Central memory CD4-positive, alpha-beta T cell (primary cell): ENCODE results near the gene P2RY12.
"Not testable (repeated sequence)": the region's sequence is repeated elsewhere in the genome, so short reads cannot be mapped to it uniquely, and the experiment has no call there.

Experiments
- DNase-seq: peaks from one replicate; pipeline ENCODE4 v3.0.0; 2022

Gene P2RY12

GRCh38 chr3:151392191-151392590 lies 7.6 kb upstream of the P2RY12 start:
- DNase-seq, result not testable (repeated sequence)

- no peak for DNase-seq
Observed at GRCh38 chr3:151391720-151392119, 7.2 kb upstream of the P2RY12 start.

DNA sequence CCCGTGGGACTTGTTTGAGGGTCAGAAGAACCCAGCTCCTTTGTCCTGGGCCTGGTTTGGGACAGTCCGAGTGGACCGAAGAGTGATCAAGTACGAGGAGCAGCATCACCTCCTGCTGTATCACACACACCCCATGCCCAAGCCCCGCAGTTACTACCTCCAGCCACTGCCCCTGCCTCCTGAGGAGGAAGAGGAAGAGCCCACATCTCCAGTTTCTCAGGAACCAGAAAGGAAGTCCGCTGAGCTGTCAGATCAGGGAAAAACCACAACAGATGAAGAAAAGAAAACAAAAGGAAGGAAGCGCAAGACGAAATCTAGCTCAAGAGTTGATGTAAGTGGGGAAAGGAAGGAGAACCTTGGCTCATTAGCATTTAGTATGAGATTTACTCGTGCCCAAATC lies 3.3 kb upstream of the P2RY12 start:
- DNase-seq, result no peak

GRCh38 chr3:151387432-151387831 lies 2.9 kb upstream of the P2RY12 start:
- DNase-seq, result no peak

DNA sequence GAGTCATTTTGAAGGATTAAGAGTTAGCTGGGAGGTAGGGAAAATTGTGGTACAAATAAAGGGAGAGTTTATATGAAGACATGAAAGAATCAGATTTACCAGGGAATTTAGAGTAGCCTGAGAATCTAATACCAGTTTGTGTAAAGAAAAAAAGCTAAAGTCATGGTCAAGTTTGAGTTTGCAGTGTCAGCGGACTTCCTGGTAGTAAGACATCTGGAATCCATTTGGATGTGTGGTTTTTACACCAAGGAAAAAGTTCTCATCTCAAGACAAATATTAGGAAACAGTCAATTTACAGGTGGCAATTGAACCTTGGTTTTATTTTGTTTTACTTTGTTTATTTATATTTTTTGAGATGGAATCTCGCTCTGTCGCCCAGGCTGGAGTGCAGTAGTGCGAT lies 1.5 kb upstream of the P2RY12 start:
- DNase-seq, result no peak

- DNase-seq, result no peak
Observed at GRCh38 chr3:151383956-151384355, 597 bp downstream of the P2RY12 start.

GRCh38 chr3:151383111-151383510 lies 1.4 kb downstream of the P2RY12 start:
- no peak for DNase-seq

DNA sequence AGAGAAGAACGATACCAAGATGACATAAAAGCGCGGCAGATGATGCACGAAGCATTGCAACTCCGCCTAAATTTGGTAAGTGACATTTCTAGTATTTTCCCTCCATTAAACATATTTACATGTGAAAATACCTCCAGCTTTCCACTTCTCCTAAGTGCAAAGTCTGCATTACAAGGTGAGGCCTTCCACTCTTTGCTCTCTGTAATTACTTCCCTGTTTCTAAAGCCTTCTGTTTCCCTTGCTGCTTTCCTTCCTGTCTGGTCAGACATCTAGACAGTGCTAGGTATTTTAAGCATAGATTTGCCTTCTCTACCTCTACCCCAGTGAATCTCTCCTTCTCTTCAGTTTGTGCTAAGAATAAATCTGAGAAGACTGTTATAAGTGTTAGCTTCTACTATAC lies 1.9 kb downstream of the P2RY12 start:
- DNase-seq, result no peak

GRCh38 chr3:151379083-151379734 lies 5.3 kb downstream of the P2RY12 start:
- no peak for DNase-seq

DNA sequence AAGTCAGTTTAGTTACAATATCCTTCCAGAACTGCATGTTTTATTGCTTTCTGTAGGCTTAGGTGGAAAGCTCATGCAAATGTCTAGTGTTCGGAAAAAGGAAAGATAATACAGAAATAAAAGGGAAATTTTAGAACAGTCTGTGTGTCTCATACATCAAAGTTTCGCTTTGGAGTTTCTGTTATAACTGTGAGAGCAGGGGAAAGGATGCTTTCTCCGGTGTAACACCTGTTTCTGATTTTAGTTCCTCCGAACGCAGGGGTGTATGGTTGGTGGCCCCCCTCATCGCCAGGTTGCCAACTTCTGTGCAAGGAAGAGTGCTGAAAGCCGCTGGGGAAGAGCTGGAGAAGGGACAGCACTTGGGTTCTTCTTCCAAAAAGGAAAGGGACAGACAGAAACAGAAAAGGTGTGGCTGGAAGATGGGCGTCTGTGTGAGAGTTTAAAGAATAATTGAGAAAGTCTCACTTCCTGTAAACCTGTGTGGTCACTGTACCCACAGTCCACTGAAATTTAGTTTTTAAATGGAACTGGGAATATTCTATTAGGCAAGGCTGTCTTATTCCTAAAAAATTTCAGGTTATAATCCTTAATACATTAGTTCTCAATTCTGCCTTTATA lies 6.7 kb downstream of the P2RY12 start:
- DNase-seq, result no peak

DNA sequence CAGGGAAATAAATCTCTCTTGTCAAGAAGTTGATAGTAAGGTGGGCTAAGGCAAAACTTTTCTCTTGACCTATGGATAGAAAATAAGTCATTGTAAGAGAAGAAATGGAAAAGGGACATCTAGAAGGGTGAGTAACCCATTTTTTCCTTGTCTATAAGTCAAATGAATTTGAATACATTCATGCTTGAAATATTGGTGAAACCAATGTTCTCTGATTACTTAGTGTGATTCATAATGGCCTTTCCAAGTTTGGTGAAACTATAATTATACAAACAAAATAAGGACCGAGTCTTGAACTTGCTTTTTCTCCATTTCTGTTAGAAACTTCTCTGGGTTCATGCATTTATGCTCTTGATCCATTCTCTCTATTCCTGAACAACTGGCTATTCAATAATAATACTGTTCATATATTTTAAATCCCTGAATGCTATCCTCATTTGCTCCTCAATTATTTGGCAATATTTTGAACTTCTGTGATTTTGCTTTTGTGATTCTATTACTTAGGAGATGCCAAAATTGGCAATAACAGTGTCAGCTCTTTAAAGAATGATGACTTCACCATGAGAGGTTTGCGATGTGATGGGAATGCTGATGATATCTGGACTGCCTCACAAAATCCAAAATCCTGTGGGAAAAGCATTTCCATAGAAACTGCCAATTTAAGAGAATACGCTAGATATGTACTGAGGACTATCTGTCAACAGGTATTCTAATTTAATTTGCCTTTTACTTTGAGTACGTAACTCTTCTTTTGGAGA lies 12.3 kb downstream of the P2RY12 start:
- DNase-seq, result no peak

DNA sequence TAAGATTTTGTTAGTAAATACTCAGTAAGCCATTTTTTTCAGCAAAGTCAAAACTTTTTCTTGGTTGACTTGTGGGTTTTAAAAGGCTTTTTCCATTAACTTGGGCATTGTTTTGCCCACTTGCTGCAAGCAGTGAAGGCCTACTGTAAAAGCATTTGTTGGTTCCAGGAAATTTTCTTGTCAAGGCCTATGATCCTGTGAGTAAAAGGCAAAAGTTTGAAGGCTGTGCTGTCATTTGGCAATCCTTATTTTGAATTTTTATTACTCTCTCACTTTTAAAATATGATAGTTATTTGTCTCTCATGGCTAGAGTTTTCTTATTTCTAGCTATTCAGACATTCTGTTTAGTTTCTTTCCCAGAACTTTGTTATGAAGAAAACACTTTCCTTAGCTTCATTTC lies 13.0 kb downstream of the P2RY12 start:
- DNase-seq, result no peak

DNA sequence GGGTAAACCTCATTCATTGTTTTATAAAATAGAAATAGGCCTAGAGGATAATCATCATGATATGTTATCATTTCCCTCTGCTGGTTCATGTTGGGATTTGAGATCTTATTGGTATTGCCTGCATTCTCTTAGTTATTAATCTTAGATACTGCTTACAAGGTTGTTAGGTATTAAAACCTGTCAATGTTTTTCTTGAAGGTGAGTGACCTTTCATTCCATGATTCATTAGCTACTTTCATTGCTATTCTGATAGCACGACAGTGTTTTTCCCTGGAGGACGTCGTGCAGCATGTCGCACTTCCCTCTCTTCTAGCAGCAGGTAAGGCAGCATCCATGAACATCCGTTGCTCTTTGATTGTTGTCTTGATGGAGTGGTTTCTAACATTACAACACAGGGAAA lies 17.1 kb downstream of the P2RY12 start:
- no peak for DNase-seq

DNA sequence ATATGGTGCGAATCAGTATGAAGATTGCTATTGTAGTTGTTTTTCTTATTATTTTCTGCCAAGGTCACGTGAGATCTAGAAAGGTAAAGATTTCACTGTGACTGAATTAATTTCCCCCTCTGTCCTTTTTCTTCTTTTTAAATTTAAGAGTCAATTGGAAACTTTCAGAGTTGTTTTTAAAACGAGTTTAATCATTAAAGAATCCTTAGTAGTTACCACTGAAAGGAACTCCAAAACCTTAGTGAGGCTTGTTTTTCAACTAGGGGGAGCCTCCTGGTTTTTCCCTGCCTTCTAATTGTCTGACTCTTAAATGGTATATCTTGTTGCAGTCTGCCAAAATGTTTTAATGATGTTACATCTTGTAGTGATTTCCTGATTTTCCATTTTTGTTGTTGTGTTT lies 17.6 kb downstream of the P2RY12 start:
- no peak for DNase-seq

DNA sequence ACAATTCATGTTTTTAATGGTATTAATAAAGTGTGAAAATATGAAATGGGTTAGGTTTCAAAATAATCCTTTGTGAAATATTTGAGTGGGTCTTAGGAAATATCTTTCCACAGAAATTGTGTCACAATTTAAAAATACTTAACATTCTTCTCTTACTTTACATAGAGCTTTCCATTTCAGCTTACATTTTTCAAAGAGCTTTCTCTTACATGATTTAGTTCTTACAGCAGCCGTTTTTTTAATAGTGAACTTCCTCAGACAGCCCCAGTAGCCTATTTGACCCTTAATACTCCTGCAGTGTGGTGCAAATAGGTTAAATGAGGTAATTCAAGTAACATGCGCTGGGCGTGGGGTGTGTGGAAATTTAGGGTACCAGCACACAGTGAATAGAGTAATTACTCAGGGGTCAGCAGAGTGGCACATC lies 21.8 kb downstream of the P2RY12 start:
- no peak for DNase-seq

DNA sequence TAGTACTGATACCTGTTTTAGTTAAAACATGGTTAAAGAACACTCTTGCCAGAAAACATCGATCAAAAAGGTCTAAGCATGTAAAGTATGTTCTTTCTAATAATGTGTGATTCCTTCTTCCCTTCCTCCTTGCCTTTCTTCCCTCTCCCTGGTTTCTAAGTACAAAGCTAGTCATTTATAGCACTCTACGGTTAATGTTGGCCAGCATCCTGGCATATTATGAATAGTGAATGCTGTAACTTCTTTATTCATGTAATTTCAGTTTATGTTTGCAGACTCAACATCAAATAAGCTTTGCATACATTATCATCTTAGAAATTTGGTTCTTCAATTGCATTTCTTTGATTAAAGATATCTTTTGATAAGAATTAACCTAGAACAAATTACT lies 27.1 kb downstream of the P2RY12 start:
- no peak for DNase-seq

GRCh38 chr3:151356794-151357462 lies 27.6 kb downstream of the P2RY12 start:
- no peak for DNase-seq

DNA sequence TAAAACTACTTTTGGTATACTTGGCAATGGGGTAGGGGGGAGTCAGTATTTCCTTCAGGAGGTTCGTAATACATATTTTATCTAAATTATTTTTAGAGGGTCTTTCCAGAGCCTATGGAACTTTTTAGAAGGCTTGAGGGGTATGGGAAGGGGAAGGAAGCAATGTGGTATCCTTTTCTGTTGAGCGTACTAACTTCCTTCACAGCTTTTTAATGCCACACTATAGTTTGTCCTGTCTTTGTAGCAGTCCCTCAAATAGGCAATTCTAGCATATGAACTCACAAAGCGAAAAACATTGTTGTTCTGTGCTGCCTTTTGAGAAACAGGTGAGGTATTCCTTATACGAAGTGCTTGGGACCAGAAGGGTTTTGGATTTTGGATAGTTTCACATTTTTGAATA lies 32.9 kb downstream of the P2RY12 start:
- DNase-seq, result no peak

DNA sequence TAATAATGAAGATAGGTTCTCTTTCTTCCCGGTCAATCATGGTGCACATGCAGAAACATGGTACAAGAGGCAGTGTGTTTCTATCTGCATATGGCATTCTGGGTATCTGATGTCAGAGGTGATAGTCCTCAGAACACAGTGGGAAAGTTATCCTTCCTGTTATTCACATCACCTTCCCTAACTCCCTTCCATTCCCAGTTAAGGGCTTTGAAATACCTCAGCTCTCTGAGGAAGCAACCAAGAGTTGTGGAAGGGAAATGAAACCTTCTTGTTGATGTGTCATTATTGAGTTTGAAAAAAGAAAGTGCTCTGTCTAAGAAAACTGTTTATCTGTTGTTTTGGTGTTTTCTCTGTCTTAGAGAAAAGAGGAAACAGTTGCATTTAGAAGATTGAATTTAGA lies 33.3 kb downstream of the P2RY12 start:
- DNase-seq, result no peak

GRCh38 chr3:151350656-151351055 lies 33.9 kb downstream of the P2RY12 start:
- DNase-seq, result no peak

DNA sequence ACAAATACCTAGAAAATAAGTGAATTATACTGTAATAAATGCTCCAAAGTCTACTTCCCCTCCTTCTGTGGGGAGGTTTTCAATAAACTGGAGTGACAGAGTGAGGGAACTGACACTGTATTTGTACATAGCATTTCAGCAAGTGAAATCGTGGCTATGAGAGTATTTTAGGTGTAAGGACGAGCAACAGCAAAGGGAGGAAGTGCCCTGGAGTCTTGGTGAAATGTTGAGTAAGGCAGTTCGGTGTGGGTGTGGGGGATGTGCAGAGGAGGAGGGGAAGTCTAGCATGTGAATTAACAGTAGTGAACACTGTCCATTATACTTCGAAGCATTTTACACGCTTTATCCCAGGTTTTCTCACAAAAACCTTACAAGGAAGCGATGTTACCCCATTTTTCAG lies 37.1 kb downstream of the P2RY12 start:
- DNase-seq, result no peak

GRCh38 chr3:151346292-151346691 lies 38.3 kb downstream of the P2RY12 start:
- DNase-seq, result no peak

DNA sequence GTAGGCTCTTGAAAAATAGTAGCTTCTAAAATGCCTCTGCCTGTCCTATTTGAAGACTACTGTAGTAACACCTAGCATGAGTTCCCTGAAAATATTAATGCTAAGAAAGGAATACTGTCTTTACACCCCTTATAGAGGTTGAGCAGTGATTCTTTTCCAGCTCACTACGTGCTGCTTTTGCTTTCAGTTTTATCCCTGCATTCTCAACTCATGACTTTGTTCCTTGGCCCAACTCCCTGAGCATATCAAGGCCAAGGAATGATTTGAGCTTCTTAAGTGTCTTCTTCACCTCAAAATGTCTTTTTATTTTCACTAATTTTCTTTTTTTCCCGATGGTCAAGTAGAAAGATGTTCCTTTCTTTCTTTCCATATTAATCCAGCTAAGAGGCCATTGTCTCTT lies 38.7 kb downstream of the P2RY12 start:
- no peak for DNase-seq

- DNase-seq, result no peak
Observed at GRCh38 chr3:151331696-151332095, 52.9 kb downstream of the P2RY12 start.
